GM13976 (cell line): Measurements from ENCODE around the gene ASB13.

Source experiments
- DNase-seq: peaks from one replicate; pipeline ENCODE4 v3.0.0; 2012; ENCODE audit warnings: low spot score
- in situ Hi-C: fragments of 300-500 bp; cut with MboI; formaldehyde crosslinking; loops from one replicate; pipeline ENCODE4 v1.12.0; 2022; ENCODE audit warnings: low sequenced_read_pairs, mixed read lengths, inconsistent platforms; ENCODE audit not compliant: unreplicated experiment
- TF ChIP-seq, protein P1 (sequence below): IDR thresholded peaks from 2 replicates; pipeline ENCODE4 v1.5.1; 2012; ENCODE audit warnings: borderline replicate concordance, mild to moderate bottlenecking; ENCODE audit not compliant: insufficient read depth; ENCODE audit errors: extremely low read depth, missing control alignments, control extremely low read depth

Gene ASB13

DNA sequence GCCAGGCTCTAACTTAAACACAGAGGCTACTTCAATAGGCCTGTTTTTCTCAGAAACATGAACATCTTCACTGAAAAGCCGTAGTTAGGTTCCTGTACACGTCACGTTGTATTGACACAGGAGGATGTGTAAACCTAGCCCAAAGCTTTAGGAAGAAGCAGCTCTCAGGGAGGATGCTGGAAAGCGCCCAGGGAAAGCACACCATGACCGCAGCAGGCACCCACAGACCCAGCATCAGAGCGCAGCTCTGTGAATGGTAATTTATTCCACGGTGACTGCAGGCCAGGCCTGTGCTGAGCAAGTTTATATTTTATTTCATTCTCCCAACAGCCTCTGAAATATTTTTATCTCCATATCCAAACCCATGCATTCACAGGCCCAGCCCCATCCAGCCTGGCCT is 51.1 kb downstream of the ASB13 start:
- TF ChIP-seq, protein P1, sequence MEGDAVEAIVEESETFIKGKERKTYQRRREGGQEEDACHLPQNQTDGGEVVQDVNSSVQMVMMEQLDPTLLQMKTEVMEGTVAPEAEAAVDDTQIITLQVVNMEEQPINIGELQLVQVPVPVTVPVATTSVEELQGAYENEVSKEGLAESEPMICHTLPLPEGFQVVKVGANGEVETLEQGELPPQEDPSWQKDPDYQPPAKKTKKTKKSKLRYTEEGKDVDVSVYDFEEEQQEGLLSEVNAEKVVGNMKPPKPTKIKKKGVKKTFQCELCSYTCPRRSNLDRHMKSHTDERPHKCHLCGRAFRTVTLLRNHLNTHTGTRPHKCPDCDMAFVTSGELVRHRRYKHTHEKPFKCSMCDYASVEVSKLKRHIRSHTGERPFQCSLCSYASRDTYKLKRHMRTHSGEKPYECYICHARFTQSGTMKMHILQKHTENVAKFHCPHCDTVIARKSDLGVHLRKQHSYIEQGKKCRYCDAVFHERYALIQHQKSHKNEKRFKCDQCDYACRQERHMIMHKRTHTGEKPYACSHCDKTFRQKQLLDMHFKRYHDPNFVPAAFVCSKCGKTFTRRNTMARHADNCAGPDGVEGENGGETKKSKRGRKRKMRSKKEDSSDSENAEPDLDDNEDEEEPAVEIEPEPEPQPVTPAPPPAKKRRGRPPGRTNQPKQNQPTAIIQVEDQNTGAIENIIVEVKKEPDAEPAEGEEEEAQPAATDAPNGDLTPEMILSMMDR = no peak
- in situ Hi-C loops = loop anchor here (25.0 kb wide), 1 partner anchor 778 kb away; the partner anchor contains the start of gene AKR1E2

DNA sequence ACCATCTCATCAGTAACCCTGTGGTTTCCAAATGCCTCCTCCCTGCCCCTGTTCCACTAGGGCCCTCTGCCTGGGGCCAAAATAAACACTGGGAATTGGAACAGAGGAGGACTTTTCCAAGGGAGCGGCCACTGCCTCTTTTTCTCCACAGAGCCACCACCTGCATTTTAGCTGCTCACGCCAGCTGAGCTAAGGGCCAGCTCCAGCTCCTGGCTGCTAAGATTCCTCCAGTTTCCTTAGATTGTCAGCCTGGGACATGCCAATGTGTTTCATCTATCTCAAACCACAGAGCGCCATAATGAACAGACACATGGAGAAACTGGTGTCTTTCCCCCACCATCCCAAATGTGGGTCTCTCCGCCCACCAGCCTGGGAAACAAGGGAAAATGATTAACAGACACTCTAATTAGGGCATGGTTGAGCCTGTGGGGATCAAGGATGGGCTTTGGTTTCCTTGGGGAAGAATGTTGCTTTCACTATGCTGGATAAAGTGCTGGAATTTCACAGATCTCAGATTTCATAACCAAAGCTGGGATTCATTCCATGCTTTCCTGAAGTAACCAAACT is 52.2 kb downstream of the ASB13 start:
- TF ChIP-seq, protein P1 = no peak
- in situ Hi-C loops = loop anchor here (25.0 kb wide), 1 partner anchor 777 kb away; the partner anchor contains the start of gene AKR1E2
- DNase-seq = no peak

More for the DNA sequence above, 51.1 kb downstream of the ASB13 start:
- DNase-seq = no peak

DNA sequence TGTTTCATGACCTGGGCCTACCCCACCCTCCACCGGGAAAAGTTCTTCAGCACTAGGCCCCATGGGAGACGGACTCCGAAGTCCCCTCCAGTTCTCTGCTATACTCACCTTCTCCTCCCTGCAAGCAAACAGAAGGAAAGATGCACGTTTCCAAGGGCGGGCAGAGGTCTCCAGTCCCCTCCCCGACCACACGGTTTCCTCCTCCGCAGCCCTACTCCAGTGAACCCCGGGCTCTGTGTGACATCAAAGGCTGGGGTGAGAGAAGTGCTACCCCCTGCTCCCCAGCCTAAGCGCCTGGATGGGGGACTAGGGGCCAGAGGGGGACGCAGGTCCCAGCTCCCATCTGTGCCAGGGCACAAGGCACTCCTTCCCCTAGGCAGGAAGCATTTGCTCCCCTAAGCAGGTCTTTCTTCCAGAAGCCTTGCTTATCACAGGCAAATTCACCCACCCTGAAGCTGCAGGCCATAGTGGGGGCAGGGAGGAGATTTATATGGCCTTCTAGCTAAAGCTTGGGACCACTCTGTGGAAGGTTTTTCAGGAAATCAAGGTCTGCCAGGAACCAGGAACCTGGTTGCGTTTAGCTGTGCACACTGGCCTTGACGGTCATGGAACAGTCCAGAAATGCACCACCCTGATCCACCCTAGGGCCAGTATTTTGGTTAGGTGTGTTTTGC is 52.8 kb downstream of the ASB13 start:
- in situ Hi-C loops = loop anchor here (25.0 kb wide), 1 partner anchor 776 kb away; the partner anchor contains the start of gene AKR1E2

DNA sequence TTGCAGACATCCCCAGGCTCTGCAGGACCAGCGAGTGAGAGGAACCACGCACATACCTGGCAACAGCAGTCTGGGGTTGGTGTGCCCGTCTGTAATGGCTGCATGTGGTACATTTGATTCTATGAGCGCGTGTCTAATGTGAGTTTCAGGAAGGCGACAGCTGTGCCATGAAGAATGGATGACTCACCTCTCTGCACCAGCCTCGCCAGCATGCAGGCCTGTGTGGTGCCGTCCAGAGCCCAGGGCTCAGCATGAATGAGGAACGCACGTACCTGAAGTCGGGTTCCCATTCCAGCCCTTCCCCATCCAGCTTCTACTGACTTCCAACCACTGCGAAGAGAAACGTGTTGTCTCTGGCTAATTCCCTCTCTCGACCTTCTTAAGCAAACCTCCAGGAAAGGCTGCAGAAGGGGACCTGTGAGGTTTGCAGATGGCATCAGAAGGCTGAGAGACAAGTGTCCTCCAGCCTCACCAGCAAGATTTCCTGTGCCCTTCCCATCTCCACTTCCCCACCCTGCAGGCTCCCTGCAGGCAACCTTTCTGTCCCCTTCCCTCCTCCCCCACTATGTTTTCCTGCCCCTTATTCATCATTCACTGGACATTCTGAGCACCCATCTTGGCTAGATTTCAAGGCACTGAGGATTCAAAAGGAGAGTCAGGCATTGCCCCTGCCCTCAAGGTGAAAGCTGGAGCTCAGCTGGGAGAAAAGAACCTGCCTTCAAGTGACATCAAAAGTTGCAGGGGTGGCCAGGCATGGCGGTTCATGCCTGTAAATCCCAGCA is 54.3 kb downstream of the ASB13 start:
- no peak for DNase-seq
- in situ Hi-C loops = loop anchor here (25.0 kb wide), 1 partner anchor 775 kb away; the partner anchor contains the start of gene AKR1E2
- TF ChIP-seq, protein P1 = no peak

More for the DNA sequence above, 52.8 kb downstream of the ASB13 start:
- TF ChIP-seq, protein P1 = no peak
- no peak for DNase-seq

DNA sequence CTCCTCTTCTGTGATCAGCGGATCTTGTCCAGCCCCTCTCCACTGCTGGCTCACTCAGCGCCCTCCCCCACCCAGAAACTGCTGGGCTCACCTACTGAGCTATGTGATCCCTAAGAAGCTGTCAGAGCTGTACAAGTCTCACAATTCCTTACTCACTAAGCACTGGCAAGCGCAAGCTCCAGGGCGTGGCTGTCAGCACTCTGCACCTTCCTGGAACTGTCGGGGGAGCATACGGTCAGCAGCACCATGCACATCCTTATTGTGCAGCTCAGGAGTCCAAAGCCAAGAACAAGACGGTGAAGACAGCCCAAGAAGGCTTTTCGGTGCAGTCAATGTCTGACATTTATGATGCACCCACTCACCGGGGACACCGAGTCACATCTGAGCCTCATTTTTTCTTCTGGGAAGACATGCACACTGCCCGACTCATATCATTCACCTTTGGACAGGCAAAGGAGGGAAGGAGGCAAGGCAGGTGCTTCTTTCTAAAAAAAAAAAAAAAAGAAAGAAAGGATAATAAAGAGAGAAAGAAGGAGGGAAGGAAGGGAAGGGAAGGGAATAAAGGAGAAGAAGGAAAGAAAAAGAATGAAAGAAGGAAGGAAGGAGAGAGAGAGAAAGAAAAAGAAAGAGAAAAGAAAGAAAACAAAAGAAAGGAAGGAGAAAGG is 56.3 kb downstream of the ASB13 start:
- DNase-seq = no peak
- TF ChIP-seq, protein P1 = no peak
- in situ Hi-C loops = loop anchor here (25.0 kb wide), 1 partner anchor 773 kb away; the partner anchor contains the start of gene AKR1E2
